Spleen (tissue), 11 donors: ENCODE measurements around the gene SNX13. TPM values are rescaled to one million over a fixed set of nuclear protein-coding genes. Genes with fewer than 3 reads are reported as not detected.

Source experiments
- DNase-seq: peaks from one replicate; pipeline ENCODE4 v3.0.0-alpha.2; 2020
- H3K27ac ChIP-seq, 8 donors: fragments of 200-600 bp; sonication (generic) in 7 of 8; 1 replicate in 4 of 8; 2 replicates in 4 of 8; pipeline versions ENCODE4 v1.5.0 to v1.8.0; 2016 to 2021; ENCODE audit warnings: inconsistent platforms in 4 of 8, mild to moderate bottlenecking in 4 of 8, moderate library complexity in 1 of 8
- H3K27me3 ChIP-seq, 7 donors: fragments of 200-600 bp; sonication (generic) in 6 of 7; replicated peaks in 1 of 7; 1 replicate in 4 of 7; 2 replicates in 3 of 7; pipeline versions ENCODE4 v1.5.0 to v1.8.0; 2016 to 2021; ENCODE audit warnings: inconsistent platforms in 3 of 7, mild to moderate bottlenecking in 1 of 7
- H3K36me3 ChIP-seq, 6 donors: fragments of 200-600 bp; sonication (generic) in 5 of 6; 1 replicate in 4 of 6; 2 replicates in 2 of 6; pipeline versions ENCODE4 v1.5.0 to v1.8.0; 2016 to 2021; ENCODE audit warnings: inconsistent platforms in 2 of 6
- H3K4me1 ChIP-seq, 6 donors: fragments of 200-600 bp; sonication (generic) in 5 of 6; 1 replicate in 3 of 6; 2 replicates in 3 of 6; pipeline versions ENCODE4 v1.5.0 to v1.8.0; 2016 to 2021; ENCODE audit warnings: inconsistent platforms in 3 of 6
- H3K4me3 ChIP-seq, 8 donors: fragments of 200-600 bp; sonication (generic) in 7 of 8; 1 replicate in 4 of 8; 2 replicates in 4 of 8; pipeline versions ENCODE4 v1.5.0 to v1.8.0; 2016 to 2021; ENCODE audit warnings: inconsistent platforms in 4 of 8, mild to moderate bottlenecking in 4 of 8, moderate library complexity in 2 of 8
- H3K9me3 ChIP-seq, 8 donors: fragments of 200-600 bp; sonication (generic) in 7 of 8; 1 replicate in 4 of 8; 2 replicates in 4 of 8; pipeline versions ENCODE4 v1.5.0 to v1.8.0; 2016 to 2021; ENCODE audit warnings: inconsistent platforms in 4 of 8
- POLR2A ChIP-seq, 3 donors: fragments of 450-650 bp; IDR thresholded peaks; one replicate each; pipeline ENCODE4 v1.5.1; 2017; ENCODE audit warnings: antibody characterized with exemption in 3 of 3, mild to moderate bottlenecking in 1 of 3
- POLR2AphosphoS5 ChIP-seq, 3 donors: sonication (generic); formaldehyde crosslinking; IDR thresholded peaks; one replicate each; pipeline ENCODE4 v1.5.1; 2017; ENCODE audit warnings: antibody characterized with exemption in 3 of 3
- WGBS, 5 donors: extraction: QIAGEN DNeasy Blood & Tissue Kit in 3 of 5; methylation state at CpG; one replicate each; pipeline versions ENCODE4 v1.1.5 to v1.1.7; 2013 to 2018; 5-methylcytosine and 5-hydroxymethylcytosine counted together
- intact Hi-C: fragments of 100-400 bp; cut with DNase I; formaldehyde crosslinking; loops from one replicate; pipeline ENCODE4 v1.15.0; 2023; ENCODE audit warnings: low total_unique reads
- polyA plus RNA-seq, 3 donors: library from polyadenylated mRNA; stranded (reverse); fragments of 200-250 nt; gene quantifications; one replicate each; pipeline ENCODE4 v1.2.1, GENCODE V29; 2013
- total RNA-seq, 7 donors: library from RNA; depleted of rRNA in 3 of 7; stranded (reverse); fragments of >200 nt in 3 of 7; fragmentation: NEBNext Ultra II Directional in 4 of 7; extraction: Animal tissue kit (Norgen Biotek cat#: 25700) in 4 of 7; gene quantifications; one replicate each; pipeline versions ENCODE4 v1.1.0 to v1.2.1, GENCODE V29; 2016 to 2021
- TF ChIP-seq, protein P1 (sequence below), 11 experiments: fragments of 200-600 bp in 7 of 11; fragments of 450-650 bp in 4 of 11; sonication (generic) in 4 of 11; IDR thresholded peaks in 8 of 11; conservative IDR thresholded peaks in 3 of 11; 1 replicate in 7 of 11; 2 replicates in 4 of 11; pipeline versions ENCODE4 v1.4.0 to v1.8.0; 2016 to 2021; ENCODE audit warnings: antibody characterized with exemption in 11 of 11, inconsistent platforms in 4 of 11, mild to moderate bottlenecking in 1 of 11
- donor health status: healthy with polysubstance abuse.
- donor health status: DM: no; HTN: no; CAD: no; lungs with moderate emphysema.
- donor health status: DM: no; HTN: no; CAD: no.
- donor health status: Bipolar disorder and iron deficiency.
- donor health status: healthy.
- donor health status: DM: no; HTN: no; CAD: no.
- donor health status: DM: yes; HTN: yes; CAD: no.

Gene SNX13
- total and polyA plus RNA-seq, 10 donors: 5.7 to 79.8 (median 55.8) TPM

DNA sequence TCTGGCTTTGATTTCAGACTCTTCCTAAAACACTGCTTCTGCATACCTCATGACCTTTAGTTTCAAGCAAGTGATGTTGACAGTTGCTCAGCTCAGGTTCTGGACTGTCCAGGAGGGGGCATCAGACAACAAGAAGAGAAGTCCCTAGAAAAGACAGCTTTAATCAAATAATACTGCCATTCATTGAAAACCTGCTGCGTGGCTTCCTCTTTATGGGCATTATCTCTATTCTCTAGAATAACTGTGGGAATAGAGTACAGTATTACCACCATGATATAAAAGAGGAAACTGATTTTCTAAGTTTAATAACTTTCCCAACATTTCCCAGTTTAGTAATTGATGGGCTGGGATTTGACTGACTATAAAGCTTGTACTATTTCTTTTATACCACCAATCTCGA, 170.4 kb downstream of the SNX13 start:
- no peak overlapping the region for H3K4me3 ChIP-seq
- H3K36me3 ChIP-seq: no peaks in the 10 kb centered on the region
- intact Hi-C loops: loop anchor here (10.0 kb wide), 1 partner anchor 565 kb away; no protein-coding TSS in a partner anchor
- TF ChIP-seq POLR2A (IDR thresholded peaks at IDR 0.05) (no peak), POLR2AphosphoS5 (IDR thresholded peaks at IDR 0.05) (no peak)
- TF ChIP-seq, protein P1, sequence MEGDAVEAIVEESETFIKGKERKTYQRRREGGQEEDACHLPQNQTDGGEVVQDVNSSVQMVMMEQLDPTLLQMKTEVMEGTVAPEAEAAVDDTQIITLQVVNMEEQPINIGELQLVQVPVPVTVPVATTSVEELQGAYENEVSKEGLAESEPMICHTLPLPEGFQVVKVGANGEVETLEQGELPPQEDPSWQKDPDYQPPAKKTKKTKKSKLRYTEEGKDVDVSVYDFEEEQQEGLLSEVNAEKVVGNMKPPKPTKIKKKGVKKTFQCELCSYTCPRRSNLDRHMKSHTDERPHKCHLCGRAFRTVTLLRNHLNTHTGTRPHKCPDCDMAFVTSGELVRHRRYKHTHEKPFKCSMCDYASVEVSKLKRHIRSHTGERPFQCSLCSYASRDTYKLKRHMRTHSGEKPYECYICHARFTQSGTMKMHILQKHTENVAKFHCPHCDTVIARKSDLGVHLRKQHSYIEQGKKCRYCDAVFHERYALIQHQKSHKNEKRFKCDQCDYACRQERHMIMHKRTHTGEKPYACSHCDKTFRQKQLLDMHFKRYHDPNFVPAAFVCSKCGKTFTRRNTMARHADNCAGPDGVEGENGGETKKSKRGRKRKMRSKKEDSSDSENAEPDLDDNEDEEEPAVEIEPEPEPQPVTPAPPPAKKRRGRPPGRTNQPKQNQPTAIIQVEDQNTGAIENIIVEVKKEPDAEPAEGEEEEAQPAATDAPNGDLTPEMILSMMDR (IDR thresholded peaks at IDR 0.05 in 8 of 11, conservative IDR thresholded peaks at IDR 0.05 in 3 of 11): peak in 10 of 11 experiments; percentile 26 to 76 (median 56)
- no peak overlapping the region for H3K27ac ChIP-seq
- no peaks in the 10 kb centered on the region for H3K9me3 ChIP-seq
- WGBS, 5 donors: 27 to 32% (median 30%) methylated on average over 2 of the region's 2 CpGs
- peak; percentile 63 for DNase-seq
- peaks cover 0 to 31% (median 6%) of the 10 kb centered on the region in 6 donors for H3K4me1 ChIP-seq
- H3K27me3 ChIP-seq: no peaks in the 10 kb centered on the region

DNA sequence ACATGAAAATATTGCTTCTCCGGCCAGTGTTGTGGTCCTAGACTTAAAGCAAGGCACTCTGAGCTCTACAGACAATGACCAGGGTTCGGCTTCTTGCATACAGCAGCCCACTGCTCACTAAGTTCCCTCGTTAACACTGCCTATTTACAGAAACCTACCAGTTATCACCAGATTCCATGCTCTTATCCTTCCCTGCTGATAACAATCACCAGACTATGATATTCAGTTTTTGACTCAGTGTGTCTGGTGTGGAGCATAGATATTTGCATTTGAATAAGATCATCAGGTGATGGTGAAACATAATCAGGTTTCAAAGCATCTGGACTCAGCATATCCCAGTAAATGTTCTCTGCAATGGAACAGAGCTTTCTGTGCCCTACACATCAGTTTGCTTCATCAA, 182.3 kb downstream of the SNX13 start:
- intact Hi-C loops: no loop called here
- WGBS, 5 donors: 90 to 96% (median 91%) methylated on average over 3 of the region's 3 CpGs
- H3K9me3 ChIP-seq: peaks cover 0 to 15% (median 6%) of the 10 kb centered on the region in 8 donors
- DNase-seq: no peak
- H3K27ac ChIP-seq: no peak overlapping the region
- TF ChIP-seq, protein P1 (IDR thresholded peaks at IDR 0.05 in 8 of 11, conservative IDR thresholded peaks at IDR 0.05 in 3 of 11): no peak
- no peak for TF ChIP-seq POLR2A (IDR thresholded peaks at IDR 0.05)
- no peak for TF ChIP-seq POLR2AphosphoS5 (IDR thresholded peaks at IDR 0.05)
- H3K27me3 ChIP-seq: no peaks in the 10 kb centered on the region
- no peaks in the 10 kb centered on the region for H3K36me3 ChIP-seq
- no peaks in the 10 kb centered on the region for H3K4me1 ChIP-seq
- no peak overlapping the region for H3K4me3 ChIP-seq

DNA sequence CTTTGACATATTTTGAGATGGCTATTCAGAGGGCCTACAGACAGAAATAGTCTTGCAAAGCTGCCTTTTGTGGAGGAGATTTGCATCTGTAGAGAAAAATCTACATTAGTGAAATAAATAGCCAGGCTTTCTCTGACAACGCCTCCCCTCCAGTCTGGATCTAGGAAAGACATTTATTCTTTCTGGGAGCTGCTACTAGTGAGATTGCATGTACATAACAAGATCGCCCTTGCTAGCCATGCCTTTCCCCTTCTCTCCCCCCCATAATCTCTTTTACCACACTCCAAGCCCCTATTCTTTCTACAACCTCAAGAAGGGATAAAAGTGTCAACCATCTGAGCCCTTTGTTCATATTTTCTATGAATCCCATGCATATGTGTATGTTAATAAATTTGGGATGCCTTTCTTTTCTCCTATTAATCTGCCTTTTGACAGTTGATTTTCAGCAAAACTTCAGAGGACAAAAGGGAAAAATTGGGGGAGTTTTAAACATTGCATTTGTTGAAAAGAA, 194.2 kb downstream of the SNX13 start:
- DNase-seq: no peak
- intact Hi-C loops: no loop called here
- Histone ChIP-seq H3K27me3 (no peaks in the 10 kb centered on the region), H3K4me1 (no peaks in the 10 kb centered on the region), H3K27ac (no peak overlapping the region), H3K9me3 (no peaks in the 10 kb centered on the region), H3K4me3 (no peak overlapping the region), H3K36me3 (no peaks in the 10 kb centered on the region)
- TF ChIP-seq, protein P1 (IDR thresholded peaks at IDR 0.05 in 8 of 11, conservative IDR thresholded peaks at IDR 0.05 in 3 of 11): no peak
- TF ChIP-seq POLR2A (IDR thresholded peaks at IDR 0.05) (no peak), POLR2AphosphoS5 (IDR thresholded peaks at IDR 0.05) (no peak)
- 74 to 85% (median 85%) methylated on average over 2 of the region's 2 CpGs for WGBS, 5 donors

DNA sequence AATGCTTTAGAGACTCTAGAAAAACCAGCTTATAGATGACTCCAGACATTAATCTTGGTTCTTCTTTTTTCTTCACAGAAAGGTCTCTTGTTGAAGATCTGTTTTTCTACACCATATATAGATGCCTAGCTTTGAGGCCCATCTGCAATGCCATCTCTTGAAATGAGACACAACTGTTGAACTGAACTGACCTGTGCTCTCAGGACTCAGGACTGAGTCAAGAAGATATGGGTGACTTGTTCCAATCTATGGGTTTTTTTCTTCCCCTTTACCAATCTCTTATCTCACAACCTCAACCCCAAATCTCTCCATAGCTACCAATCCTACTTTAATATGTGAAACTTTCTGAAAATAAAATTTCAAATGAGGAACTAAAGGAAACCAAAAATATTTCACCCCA, 194.7 kb downstream of the SNX13 start:
- H3K36me3 ChIP-seq: no peaks in the 10 kb centered on the region
- H3K27me3 ChIP-seq: no peaks in the 10 kb centered on the region
- TF ChIP-seq POLR2AphosphoS5 (IDR thresholded peaks at IDR 0.05): no peak
- TF ChIP-seq, protein P1 (IDR thresholded peaks at IDR 0.05 in 8 of 11, conservative IDR thresholded peaks at IDR 0.05 in 3 of 11): no peak
- TF ChIP-seq POLR2A (IDR thresholded peaks at IDR 0.05): no peak
- DNase-seq: no peak
- intact Hi-C loops: no loop called here
- no peaks in the 10 kb centered on the region for H3K4me1 ChIP-seq
- no peaks in the 10 kb centered on the region for H3K9me3 ChIP-seq
- H3K4me3 ChIP-seq: no peak overlapping the region
- H3K27ac ChIP-seq: no peak overlapping the region
